HFF-Myc (cell line): ENCODE measurements around the gene SPATA2.
A peak's percentile ranks its signal among the peaks of the same experiment; 100 is the strongest.
"Not testable (repeated sequence)": the region's sequence is repeated elsewhere in the genome, so short reads cannot be mapped to it uniquely, and the experiment has no call there.

ENCODE experiments used
- DNase-seq: peaks from one replicate; pipeline ENCODE4 v3.0.0-alpha.2; 2011; ENCODE audit warnings: low read depth; ENCODE audit errors: extremely low read depth
- H3K4me3 ChIP-seq: replicated peaks from 2 replicates; pipeline ENCODE4 v1.5.1; 2011; ENCODE audit warnings: low read depth, mild to moderate bottlenecking, control low read depth, low read length
- CTCF ChIP-seq: IDR thresholded peaks from 2 replicates; pipeline ENCODE4 v1.5.1; 2012; ENCODE audit warnings: mild to moderate bottlenecking, low read depth, low read length, control low read depth; ENCODE audit errors: missing control alignments

SPATA2 gene

GRCh38 chr20:49865559-49865958, 49.8 kb downstream of the SPATA2 start:
- DNase-seq: peak; percentile 70
- no peak overlapping the region for H3K4me3 ChIP-seq
- TF ChIP-seq CTCF: no peak

- H3K4me3 ChIP-seq: no peak overlapping the region
- no peak for TF ChIP-seq CTCF
- DNase-seq: no peak
Measured at GRCh38 chr20:49863666-49864065, 51.7 kb downstream of the SPATA2 start.

GRCh38 chr20:49862607-49863200, 52.6 kb downstream of the SPATA2 start:
- H3K4me3 ChIP-seq: no peak overlapping the region
- TF ChIP-seq CTCF: no peak
- no peak for DNase-seq

GRCh38 chr20:49861232-49861631, 54.1 kb downstream of the SPATA2 start:
- not testable (repeated sequence) for H3K4me3 ChIP-seq, DNase-seq

GRCh38 chr20:49859807-49860206, 55.5 kb downstream of the SPATA2 start:
- no peak overlapping the region for H3K4me3 ChIP-seq
- DNase-seq: no peak
- no peak for TF ChIP-seq CTCF

GRCh38 chr20:49859011-49859410, 56.3 kb downstream of the SPATA2 start:
- no peak for DNase-seq
- no peak overlapping the region for H3K4me3 ChIP-seq
- no peak for TF ChIP-seq CTCF

GRCh38 chr20:49858076-49858585, 57.2 kb downstream of the SPATA2 start:
- no peak overlapping the region for H3K4me3 ChIP-seq
- no peak for TF ChIP-seq CTCF

More at GRCh38 chr20:49858076-49858585, 57.2 kb downstream of the SPATA2 start:
- DNase-seq: no peak
